ENCODE data around the gene CFD. TPM values are rescaled to one million over a fixed set of nuclear protein-coding genes. Genes with fewer than 3 reads are reported as not detected.

The CFD gene
- total and polyA plus RNA-seq, 12 donors, result 21.1 to 583 (median 98.6) TPM

DNA sequence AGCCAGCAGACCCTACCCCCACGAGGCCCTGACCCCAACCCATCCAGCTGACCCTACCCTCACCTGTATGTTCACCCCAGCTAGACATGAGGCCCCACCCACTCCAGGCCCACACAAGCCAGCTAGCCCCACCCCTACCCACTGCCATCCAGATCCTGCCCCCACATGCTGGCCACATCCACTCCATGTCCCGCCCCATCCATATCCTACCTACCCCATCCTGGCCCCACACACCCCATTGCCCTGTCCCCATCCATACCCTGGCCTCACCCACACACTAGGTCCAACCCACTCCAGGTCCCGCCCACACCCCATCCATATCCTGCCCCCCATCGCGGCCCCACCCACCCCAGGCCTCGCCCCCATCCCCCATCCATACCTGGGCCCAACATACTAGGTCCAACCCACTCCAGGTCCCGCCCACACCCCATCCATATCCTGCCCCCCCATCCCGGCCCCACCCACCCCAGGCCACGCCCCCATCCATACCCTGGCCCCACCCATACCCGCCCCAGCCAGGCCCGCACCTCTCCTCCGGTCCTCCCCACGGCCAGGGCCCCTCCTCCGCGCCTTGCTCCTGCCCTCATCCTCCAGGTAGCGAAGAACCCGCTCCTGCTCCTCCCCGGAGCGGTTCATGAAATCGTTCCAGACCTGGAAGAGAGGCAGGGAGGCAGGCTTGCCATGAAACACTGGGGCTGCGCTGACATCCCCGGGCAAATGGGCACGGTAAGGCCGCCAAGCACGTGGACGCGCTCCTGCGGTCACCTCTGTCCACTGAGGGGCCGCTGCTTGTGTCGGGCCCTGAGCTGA, 41.0 kb downstream of the CFD start:
- WGBS, 2 donors, result 85 to 87% methylated on average over 29 to 30 of the region's 30 CpGs
- ATAC-seq (peak in 1 of 8 donors; percentile 13), DNase-seq (no peak)
- TF ChIP-seq, protein P1, sequence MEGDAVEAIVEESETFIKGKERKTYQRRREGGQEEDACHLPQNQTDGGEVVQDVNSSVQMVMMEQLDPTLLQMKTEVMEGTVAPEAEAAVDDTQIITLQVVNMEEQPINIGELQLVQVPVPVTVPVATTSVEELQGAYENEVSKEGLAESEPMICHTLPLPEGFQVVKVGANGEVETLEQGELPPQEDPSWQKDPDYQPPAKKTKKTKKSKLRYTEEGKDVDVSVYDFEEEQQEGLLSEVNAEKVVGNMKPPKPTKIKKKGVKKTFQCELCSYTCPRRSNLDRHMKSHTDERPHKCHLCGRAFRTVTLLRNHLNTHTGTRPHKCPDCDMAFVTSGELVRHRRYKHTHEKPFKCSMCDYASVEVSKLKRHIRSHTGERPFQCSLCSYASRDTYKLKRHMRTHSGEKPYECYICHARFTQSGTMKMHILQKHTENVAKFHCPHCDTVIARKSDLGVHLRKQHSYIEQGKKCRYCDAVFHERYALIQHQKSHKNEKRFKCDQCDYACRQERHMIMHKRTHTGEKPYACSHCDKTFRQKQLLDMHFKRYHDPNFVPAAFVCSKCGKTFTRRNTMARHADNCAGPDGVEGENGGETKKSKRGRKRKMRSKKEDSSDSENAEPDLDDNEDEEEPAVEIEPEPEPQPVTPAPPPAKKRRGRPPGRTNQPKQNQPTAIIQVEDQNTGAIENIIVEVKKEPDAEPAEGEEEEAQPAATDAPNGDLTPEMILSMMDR (IDR thresholded peaks at IDR 0.05), result no peak
- Histone ChIP-seq H3K4me3 (no peak overlapping the region), H3K4me1 (no peaks in the 10 kb centered on the region), H3K9me3 (no peaks in the 10 kb centered on the region), H3K27ac (no peak overlapping the region), H3K27me3 (no peaks in the 10 kb centered on the region), H3K36me3 (peaks cover 0 to 55% (median 0%) of the 10 kb centered on the region in 9 donors)
- intact Hi-C loops (cut with DNase I), result no loop called here

DNA sequence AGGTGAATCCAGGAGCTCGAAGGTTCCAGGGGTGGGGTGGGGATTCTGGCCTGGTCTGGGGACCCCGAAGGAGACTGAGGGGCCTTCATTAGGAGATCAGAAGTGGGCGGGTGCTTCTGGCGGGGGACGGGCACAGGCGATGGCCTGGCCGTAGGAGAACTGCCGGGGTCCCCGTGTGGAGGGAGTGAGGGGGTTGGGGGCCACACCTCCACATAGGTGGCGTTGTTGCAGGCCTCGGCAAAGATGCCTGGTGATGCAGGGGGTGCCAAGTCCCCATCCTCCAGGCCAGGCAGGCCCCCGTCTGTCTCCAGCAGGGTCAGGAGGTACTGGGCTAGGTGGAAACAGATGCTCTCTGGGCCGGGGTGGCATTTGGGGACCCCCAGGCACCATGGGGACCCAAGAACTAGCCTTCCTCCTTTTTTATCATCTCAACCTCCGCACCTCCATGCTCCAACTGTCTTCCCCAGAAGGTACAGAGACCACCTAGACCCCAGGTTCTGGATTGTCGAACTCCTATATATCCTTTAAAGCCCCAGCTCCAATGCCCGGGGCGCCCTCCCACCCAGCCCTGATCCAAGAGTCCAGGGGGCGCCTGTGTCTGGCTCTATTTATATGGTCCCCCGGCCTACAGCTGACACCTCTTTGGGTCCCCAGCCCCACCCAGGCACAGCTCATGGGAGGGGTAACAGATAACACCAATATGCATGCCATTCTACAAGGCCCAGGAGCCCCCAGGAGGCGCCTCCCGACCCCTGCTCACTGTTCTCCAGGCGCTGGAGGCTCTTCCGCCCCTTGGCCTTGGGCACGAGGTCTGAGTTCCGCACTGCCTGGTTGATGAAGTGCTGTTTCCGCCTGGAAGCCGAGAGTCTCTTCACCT, 42.0 kb downstream of the CFD start:
- ATAC-seq (peak in 1 of 8 donors; percentile 7), DNase-seq (no peak)
- Histone ChIP-seq H3K27me3 (no peaks in the 10 kb centered on the region), H3K27ac (no peak overlapping the region), H3K9me3 (no peaks in the 10 kb centered on the region), H3K36me3 (peaks cover 0 to 53% (median 0%) of the 10 kb centered on the region in 9 donors), H3K4me1 (no peaks in the 10 kb centered on the region), H3K4me3 (no peak overlapping the region)
- intact Hi-C loops (cut with DNase I), result no loop called here
- TF ChIP-seq, protein P1 (IDR thresholded peaks at IDR 0.05), result no peak
- 93% methylated on average over 26 to 27 of the region's 27 CpGs for WGBS, 2 donors

DNA sequence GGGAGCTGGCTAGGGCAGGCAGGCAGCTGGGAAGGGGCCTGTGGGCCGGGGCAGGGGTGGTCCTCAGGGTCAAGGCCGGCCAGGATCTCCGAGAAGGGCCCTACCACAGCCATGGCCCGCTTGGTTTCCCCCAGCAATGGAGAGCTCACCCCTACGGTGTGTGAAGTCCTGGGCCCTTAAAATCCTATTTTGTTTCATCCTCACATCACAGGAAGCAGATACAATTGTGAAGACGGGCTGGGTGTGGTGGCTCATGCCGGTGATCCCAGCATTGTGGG, 42.6 kb downstream of the CFD start:
- Histone ChIP-seq H3K4me3 (no peak overlapping the region), H3K27me3 (no peaks in the 10 kb centered on the region), H3K36me3 (peaks cover 0 to 47% (median 0%) of the 10 kb centered on the region in 9 donors), H3K9me3 (no peaks in the 10 kb centered on the region), H3K27ac (no peak overlapping the region), H3K4me1 (peaks cover 0 to 1% (median 0%) of the 10 kb centered on the region in 9 donors)
- 76 to 90% methylated on average over 7 of the region's 7 CpGs for WGBS, 2 donors
- TF ChIP-seq, protein P1 (IDR thresholded peaks at IDR 0.05), result no peak
- ATAC-seq, result no peak
- no peak for DNase-seq
- intact Hi-C loops (cut with DNase I), result no loop called here

DNA sequence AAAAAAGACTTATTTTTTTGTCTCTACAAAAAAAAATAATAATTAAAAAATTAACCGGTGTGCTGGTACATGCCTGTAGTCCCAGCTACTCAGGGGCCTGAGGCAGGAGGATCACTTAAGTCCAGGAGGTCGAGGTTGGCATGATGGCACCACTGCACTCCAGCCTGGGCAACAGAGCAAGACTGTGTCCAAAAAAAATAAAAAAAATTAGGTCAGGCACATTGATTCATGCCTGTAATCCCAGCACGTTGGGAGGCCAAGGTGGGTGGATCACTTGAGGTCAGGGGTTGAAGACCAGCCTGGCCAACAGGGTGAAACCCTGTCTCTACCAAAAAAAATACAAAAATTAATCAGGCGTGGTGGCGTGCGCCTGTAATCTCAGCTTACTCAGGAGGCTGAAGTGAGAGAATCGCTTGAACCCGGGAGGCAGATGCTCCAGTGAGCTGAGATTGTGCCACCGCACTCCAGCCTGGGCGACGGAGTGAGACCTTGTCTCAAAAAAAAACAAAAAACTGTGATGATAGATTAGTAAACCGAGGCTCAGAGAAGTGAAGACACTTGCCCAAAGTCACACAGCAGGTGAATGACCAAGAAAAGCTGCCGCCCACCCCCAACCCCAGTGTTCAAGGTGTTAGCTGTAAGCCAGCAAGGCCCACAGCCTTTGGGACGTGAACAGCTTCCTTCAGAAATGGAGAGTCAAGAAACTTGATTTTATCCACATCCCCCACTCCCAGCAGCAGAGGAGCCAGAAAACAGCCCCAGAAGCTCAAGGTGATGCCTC, 43.2 kb downstream of the CFD start:
- Histone ChIP-seq H3K9me3 (no peaks in the 10 kb centered on the region), H3K27me3 (no peaks in the 10 kb centered on the region), H3K4me3 (no peak overlapping the region), H3K27ac (no peak overlapping the region), H3K4me1 (peaks cover 0 to 7% (median 0%) of the 10 kb centered on the region in 9 donors), H3K36me3 (peaks cover 0 to 41% (median 0%) of the 10 kb centered on the region in 9 donors)
- TF ChIP-seq, protein P1 (IDR thresholded peaks at IDR 0.05), result no peak
- ATAC-seq, result no peak
- no peak for DNase-seq
- 91 to 92% methylated on average over 14 of the region's 14 CpGs for WGBS, 2 donors
- intact Hi-C loops (cut with DNase I), result no loop called here

Data from heart right ventricle (tissue), 16 donors.